Measurements from ENCODE around the gene PLCB1.
"Not testable (repeated sequence)": the region's sequence is repeated elsewhere in the genome, so short reads cannot be mapped to it uniquely, and the experiment has no call there.

Gene PLCB1

GRCh38 chr20:8624616-8625015 lies 492.6 kb downstream of the PLCB1 start:
- H3K9me3 ChIP-seq (ENCODE audit: control insufficient read depth, low read length), result no peaks in the 10 kb centered on the region
- no peaks in the 10 kb centered on the region for H3K4me1 ChIP-seq (ENCODE audit: control insufficient read depth, insufficient read depth, low read length)
- no peaks in the 10 kb centered on the region for H3K27me3 ChIP-seq (ENCODE audit: control insufficient read depth, insufficient read depth, low read length, poor library complexity, severe bottlenecking)
- no peak overlapping the region for H3K4me3 ChIP-seq (ENCODE audit: insufficient read depth, low read depth, low read length)
- H3K27ac ChIP-seq (ENCODE audit: insufficient read depth, low read depth, low read length, poor library complexity, severe bottlenecking), result no peak overlapping the region
- H3K36me3 ChIP-seq (ENCODE audit: control insufficient read depth, insufficient read depth, low read length), result no peaks in the 10 kb centered on the region

GRCh38 chr20:8627340-8628004 lies 495.4 kb downstream of the PLCB1 start:
- no peaks in the 10 kb centered on the region for H3K27me3 ChIP-seq (ENCODE audit: control insufficient read depth, insufficient read depth, low read length, poor library complexity, severe bottlenecking)
- H3K4me3 ChIP-seq (ENCODE audit: insufficient read depth, low read depth, low read length), result no peak overlapping the region
- 90 to 91% methylated on average over 4 of the region's 5 CpGs for WGBS, 2 experiments
- H3K9me3 ChIP-seq (ENCODE audit: control insufficient read depth, low read length), result no peaks in the 10 kb centered on the region
- H3K36me3 ChIP-seq (ENCODE audit: control insufficient read depth, insufficient read depth, low read length), result no peaks in the 10 kb centered on the region
- H3K27ac ChIP-seq (ENCODE audit: insufficient read depth, low read depth, low read length, poor library complexity, severe bottlenecking), result no peak overlapping the region
- no peaks in the 10 kb centered on the region for H3K4me1 ChIP-seq (ENCODE audit: control insufficient read depth, insufficient read depth, low read length)

- Histone ChIP-seq H3K4me3 (ENCODE audit: insufficient read depth, low read depth, low read length) (no peak overlapping the region), H3K27ac (ENCODE audit: insufficient read depth, low read depth, low read length, poor library complexity, severe bottlenecking) (no peak overlapping the region), H3K9me3 (ENCODE audit: control insufficient read depth, low read length) (no peaks in the 10 kb centered on the region), H3K36me3 (ENCODE audit: control insufficient read depth, insufficient read depth, low read length) (no peaks in the 10 kb centered on the region), H3K27me3 (ENCODE audit: control insufficient read depth, insufficient read depth, low read length, poor library complexity, severe bottlenecking) (no peaks in the 10 kb centered on the region), H3K4me1 (ENCODE audit: control insufficient read depth, insufficient read depth, low read length) (no peaks in the 10 kb centered on the region)
- 85 to 94% methylated on average over 1 of the region's 1 CpG for WGBS, 2 experiments
These were observed 499.2 kb downstream of the PLCB1 start for GRCh38 chr20:8631271-8631670.

- 76 to 94% methylated on average over 1 of the region's 1 CpG for WGBS, 2 experiments
- H3K27ac ChIP-seq (ENCODE audit: insufficient read depth, low read depth, low read length, poor library complexity, severe bottlenecking), result no peak overlapping the region
- H3K4me3 ChIP-seq (ENCODE audit: insufficient read depth, low read depth, low read length), result no peak overlapping the region
- no peaks in the 10 kb centered on the region for H3K9me3 ChIP-seq (ENCODE audit: control insufficient read depth, low read length)
- H3K27me3 ChIP-seq (ENCODE audit: control insufficient read depth, insufficient read depth, low read length, poor library complexity, severe bottlenecking), result no peaks in the 10 kb centered on the region
- no peaks in the 10 kb centered on the region for H3K36me3 ChIP-seq (ENCODE audit: control insufficient read depth, insufficient read depth, low read length)
- no peaks in the 10 kb centered on the region for H3K4me1 ChIP-seq (ENCODE audit: control insufficient read depth, insufficient read depth, low read length)
These were observed 501.3 kb downstream of the PLCB1 start for GRCh38 chr20:8633366-8633765.

GRCh38 chr20:8635048-8635572 lies 503.0 kb downstream of the PLCB1 start:
- 92 to 95% methylated on average over 4 of the region's 4 CpGs for WGBS, 2 experiments
- Histone ChIP-seq H3K9me3 (ENCODE audit: control insufficient read depth, low read length) (no peaks in the 10 kb centered on the region), H3K36me3 (ENCODE audit: control insufficient read depth, insufficient read depth, low read length) (no peaks in the 10 kb centered on the region), H3K4me3 (ENCODE audit: insufficient read depth, low read depth, low read length) (no peak overlapping the region), H3K27ac (ENCODE audit: insufficient read depth, low read depth, low read length, poor library complexity, severe bottlenecking) (no peak overlapping the region), H3K4me1 (ENCODE audit: control insufficient read depth, insufficient read depth, low read length) (no peaks in the 10 kb centered on the region), H3K27me3 (ENCODE audit: control insufficient read depth, insufficient read depth, low read length, poor library complexity, severe bottlenecking) (no peaks in the 10 kb centered on the region)

- WGBS, 2 experiments, result 90 to 96% methylated on average over 2 of the region's 2 CpGs
- no peak overlapping the region for H3K4me3 ChIP-seq (ENCODE audit: insufficient read depth, low read depth, low read length)
- no peak overlapping the region for H3K27ac ChIP-seq (ENCODE audit: insufficient read depth, low read depth, low read length, poor library complexity, severe bottlenecking)
- no peaks in the 10 kb centered on the region for H3K9me3 ChIP-seq (ENCODE audit: control insufficient read depth, low read length)
- H3K4me1 ChIP-seq (ENCODE audit: control insufficient read depth, insufficient read depth, low read length), result no peaks in the 10 kb centered on the region
- no peaks in the 10 kb centered on the region for H3K36me3 ChIP-seq (ENCODE audit: control insufficient read depth, insufficient read depth, low read length)
- H3K27me3 ChIP-seq (ENCODE audit: control insufficient read depth, insufficient read depth, low read length, poor library complexity, severe bottlenecking), result no peaks in the 10 kb centered on the region
These were observed 503.8 kb downstream of the PLCB1 start for GRCh38 chr20:8635837-8636236.

- no peaks in the 10 kb centered on the region for H3K36me3 ChIP-seq (ENCODE audit: control insufficient read depth, insufficient read depth, low read length)
- WGBS, 2 experiments, result 74 to 76% methylated on average over 4 of the region's 4 CpGs
- no peaks in the 10 kb centered on the region for H3K4me1 ChIP-seq (ENCODE audit: control insufficient read depth, insufficient read depth, low read length)
- H3K27ac ChIP-seq (ENCODE audit: insufficient read depth, low read depth, low read length, poor library complexity, severe bottlenecking), result no peak overlapping the region
- H3K9me3 ChIP-seq (ENCODE audit: control insufficient read depth, low read length), result no peaks in the 10 kb centered on the region
- no peaks in the 10 kb centered on the region for H3K27me3 ChIP-seq (ENCODE audit: control insufficient read depth, insufficient read depth, low read length, poor library complexity, severe bottlenecking)
- no peak overlapping the region for H3K4me3 ChIP-seq (ENCODE audit: insufficient read depth, low read depth, low read length)
These were observed 507.2 kb downstream of the PLCB1 start for GRCh38 chr20:8639112-8639778.

- WGBS, 2 experiments, result 80 to 90% methylated on average over 3 to 4 of the region's 4 CpGs
- Histone ChIP-seq H3K27ac (ENCODE audit: insufficient read depth, low read depth, low read length, poor library complexity, severe bottlenecking) (no peak overlapping the region), H3K4me1 (ENCODE audit: control insufficient read depth, insufficient read depth, low read length) (no peaks in the 10 kb centered on the region), H3K36me3 (ENCODE audit: control insufficient read depth, insufficient read depth, low read length) (no peaks in the 10 kb centered on the region), H3K4me3 (ENCODE audit: insufficient read depth, low read depth, low read length) (no peak overlapping the region), H3K9me3 (ENCODE audit: control insufficient read depth, low read length) (no peaks in the 10 kb centered on the region), H3K27me3 (ENCODE audit: control insufficient read depth, insufficient read depth, low read length, poor library complexity, severe bottlenecking) (no peaks in the 10 kb centered on the region)
These were observed 508.4 kb downstream of the PLCB1 start for GRCh38 chr20:8640461-8640860.

GRCh38 chr20:8642247-8642646 lies 510.2 kb downstream of the PLCB1 start:
- Histone ChIP-seq H3K9me3 (ENCODE audit: control insufficient read depth, low read length) (no peaks in the 10 kb centered on the region), H3K27me3 (ENCODE audit: control insufficient read depth, insufficient read depth, low read length, poor library complexity, severe bottlenecking) (no peaks in the 10 kb centered on the region), H3K4me1 (ENCODE audit: control insufficient read depth, insufficient read depth, low read length) (no peaks in the 10 kb centered on the region), H3K4me3 (ENCODE audit: insufficient read depth, low read depth, low read length) (no peak overlapping the region), H3K36me3 (ENCODE audit: control insufficient read depth, insufficient read depth, low read length) (no peaks in the 10 kb centered on the region), H3K27ac (ENCODE audit: insufficient read depth, low read depth, low read length, poor library complexity, severe bottlenecking) (no peak overlapping the region)
- WGBS, 2 experiments, result 89 to 93% methylated on average over 1 of the region's 1 CpG

GRCh38 chr20:8644468-8644867 lies 512.4 kb downstream of the PLCB1 start:
- H3K4me3 ChIP-seq (ENCODE audit: insufficient read depth, low read depth, low read length); H3K4me1 ChIP-seq (ENCODE audit: control insufficient read depth, insufficient read depth, low read length); H3K9me3 ChIP-seq (ENCODE audit: control insufficient read depth, low read length); H3K27me3 ChIP-seq (ENCODE audit: control insufficient read depth, insufficient read depth, low read length, poor library complexity, severe bottlenecking); H3K27ac ChIP-seq (ENCODE audit: insufficient read depth, low read depth, low read length, poor library complexity, severe bottlenecking); H3K36me3 ChIP-seq (ENCODE audit: control insufficient read depth, insufficient read depth, low read length): not testable (repeated sequence)
- 89 to 94% methylated on average over 8 to 14 of the region's 30 CpGs for WGBS, 2 experiments
